ENCODE data around the gene METTL15. TPM values are rescaled to one million over a fixed set of nuclear protein-coding genes. Genes with fewer than 3 reads are reported as not detected.
A peak's percentile ranks its signal among the peaks of the same experiment; 100 is the strongest.

The METTL15 gene
- total RNA-seq, 1 donor from 2014 or later: 14.7 TPM

DNA sequence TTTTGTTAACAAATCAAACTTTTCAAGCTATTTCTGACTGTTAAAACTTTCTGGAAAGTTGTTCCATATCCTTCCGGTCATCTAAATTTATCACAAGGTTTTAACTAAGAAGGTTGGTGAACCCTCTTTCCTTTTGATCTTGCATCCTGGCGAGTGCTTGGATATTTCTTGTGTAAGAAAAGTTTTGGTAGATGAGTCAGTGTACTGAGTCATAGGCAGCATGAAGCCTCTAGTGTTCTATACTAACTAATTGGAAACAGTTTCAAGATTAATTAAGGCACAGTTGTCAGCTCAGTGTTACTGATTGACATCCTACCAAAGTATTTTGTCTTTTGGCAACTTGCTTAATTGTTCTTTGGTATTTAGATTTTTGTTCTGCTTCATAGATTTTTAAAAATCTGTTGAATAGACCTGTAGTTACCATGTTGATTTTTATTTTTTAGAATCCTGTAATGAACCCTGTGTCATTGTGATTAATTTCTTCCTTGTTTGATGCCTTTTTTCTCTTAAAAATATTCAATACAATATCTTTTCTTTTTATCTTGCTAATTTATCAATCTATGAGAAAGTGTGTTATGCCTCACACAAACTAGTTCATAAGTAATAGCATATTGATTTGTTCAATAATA is 38.0 kb downstream of the METTL15 start:
- no peaks in the 10 kb centered on the region for H3K27me3 ChIP-seq
- intact Hi-C loops (cut with DNase I): no loop called here
- peaks cover 7% of the 10 kb centered on the region for H3K4me1 ChIP-seq
- TF ChIP-seq POLR2A (IDR thresholded peaks at IDR 0.05) (no peak), POLR2AphosphoS5 (IDR thresholded peaks at IDR 0.05; ENCODE audit: insufficient read depth in 1 of 2, low read depth in 1 of 2) (peak in 1 of 2 donors; percentile 15)
- TF ChIP-seq, protein P1, sequence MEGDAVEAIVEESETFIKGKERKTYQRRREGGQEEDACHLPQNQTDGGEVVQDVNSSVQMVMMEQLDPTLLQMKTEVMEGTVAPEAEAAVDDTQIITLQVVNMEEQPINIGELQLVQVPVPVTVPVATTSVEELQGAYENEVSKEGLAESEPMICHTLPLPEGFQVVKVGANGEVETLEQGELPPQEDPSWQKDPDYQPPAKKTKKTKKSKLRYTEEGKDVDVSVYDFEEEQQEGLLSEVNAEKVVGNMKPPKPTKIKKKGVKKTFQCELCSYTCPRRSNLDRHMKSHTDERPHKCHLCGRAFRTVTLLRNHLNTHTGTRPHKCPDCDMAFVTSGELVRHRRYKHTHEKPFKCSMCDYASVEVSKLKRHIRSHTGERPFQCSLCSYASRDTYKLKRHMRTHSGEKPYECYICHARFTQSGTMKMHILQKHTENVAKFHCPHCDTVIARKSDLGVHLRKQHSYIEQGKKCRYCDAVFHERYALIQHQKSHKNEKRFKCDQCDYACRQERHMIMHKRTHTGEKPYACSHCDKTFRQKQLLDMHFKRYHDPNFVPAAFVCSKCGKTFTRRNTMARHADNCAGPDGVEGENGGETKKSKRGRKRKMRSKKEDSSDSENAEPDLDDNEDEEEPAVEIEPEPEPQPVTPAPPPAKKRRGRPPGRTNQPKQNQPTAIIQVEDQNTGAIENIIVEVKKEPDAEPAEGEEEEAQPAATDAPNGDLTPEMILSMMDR (IDR thresholded peaks at IDR 0.05): no peak
- H3K4me3 ChIP-seq: no peak overlapping the region
- no peak for DNase-seq (ENCODE audit: extremely low spot score in 2 of 2)
- peaks cover under 1% of the 10 kb centered on the region for H3K9me3 ChIP-seq
- no peak overlapping the region for H3K27ac ChIP-seq
- no peaks in the 10 kb centered on the region for H3K36me3 ChIP-seq

DNA sequence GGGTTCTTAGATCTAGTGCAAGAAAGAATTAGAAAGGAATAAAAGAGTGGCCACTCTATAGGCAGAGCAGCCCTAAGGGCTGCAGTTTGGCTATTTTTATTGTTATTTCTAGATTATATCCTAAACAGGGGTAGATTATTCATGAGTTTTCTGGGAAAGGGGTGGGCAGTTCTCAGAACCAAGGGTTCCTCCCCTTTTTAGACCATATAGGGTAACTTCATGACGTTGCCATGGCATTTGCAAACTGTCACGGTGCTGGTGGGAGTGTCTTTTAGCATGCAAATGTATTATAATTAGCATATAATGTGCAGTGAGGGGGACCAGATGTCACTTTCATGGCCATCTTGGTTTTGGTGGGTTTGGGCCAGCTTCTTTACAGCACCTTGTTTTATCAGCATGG is 44.6 kb downstream of the METTL15 start:
- TF ChIP-seq POLR2A (IDR thresholded peaks at IDR 0.05): no peak
- TF ChIP-seq, protein P1 (IDR thresholded peaks at IDR 0.05): no peak
- TF ChIP-seq POLR2AphosphoS5 (IDR thresholded peaks at IDR 0.05; ENCODE audit: insufficient read depth in 1 of 2, low read depth in 1 of 2): no peak
- no peak for DNase-seq (ENCODE audit: extremely low spot score in 2 of 2)
- Histone ChIP-seq H3K27ac (no peak overlapping the region), H3K4me1 (no peaks in the 10 kb centered on the region), H3K27me3 (no peaks in the 10 kb centered on the region), H3K4me3 (no peak overlapping the region), H3K36me3 (peaks cover 0 to 10% of the 10 kb centered on the region in 2 donors), H3K9me3 (no peaks in the 10 kb centered on the region)
- intact Hi-C loops (cut with DNase I): no loop called here

DNA sequence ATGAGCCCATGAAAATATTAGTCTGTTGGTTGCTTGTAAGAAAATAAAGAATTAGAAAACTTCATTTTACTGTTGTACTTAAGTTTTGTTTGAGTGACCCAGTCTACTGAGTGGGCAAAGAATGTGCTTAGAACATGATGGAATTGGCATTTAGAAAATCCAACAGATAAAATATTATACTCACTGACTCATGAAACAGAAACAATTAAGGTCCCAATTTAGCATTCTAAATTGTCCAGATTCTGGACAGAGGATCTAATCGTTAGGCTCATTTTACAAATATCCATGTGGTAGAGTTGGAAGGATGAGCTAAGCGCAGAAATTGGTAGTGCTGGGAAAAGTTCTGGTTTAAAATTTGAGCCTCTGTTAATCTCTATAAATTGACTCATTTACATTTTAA is 45.4 kb downstream of the METTL15 start:
- intact Hi-C loops (cut with DNase I): no loop called here
- Histone ChIP-seq H3K36me3 (peaks cover 0 to 19% of the 10 kb centered on the region in 2 donors), H3K27me3 (no peaks in the 10 kb centered on the region), H3K4me1 (no peaks in the 10 kb centered on the region), H3K27ac (no peak overlapping the region), H3K9me3 (no peaks in the 10 kb centered on the region), H3K4me3 (no peak overlapping the region)
- DNase-seq (ENCODE audit: extremely low spot score in 2 of 2): no peak
- TF ChIP-seq POLR2AphosphoS5 (IDR thresholded peaks at IDR 0.05; ENCODE audit: insufficient read depth in 1 of 2, low read depth in 1 of 2) (no peak), POLR2A (IDR thresholded peaks at IDR 0.05) (no peak)
- TF ChIP-seq, protein P1 (IDR thresholded peaks at IDR 0.05): no peak

DNA sequence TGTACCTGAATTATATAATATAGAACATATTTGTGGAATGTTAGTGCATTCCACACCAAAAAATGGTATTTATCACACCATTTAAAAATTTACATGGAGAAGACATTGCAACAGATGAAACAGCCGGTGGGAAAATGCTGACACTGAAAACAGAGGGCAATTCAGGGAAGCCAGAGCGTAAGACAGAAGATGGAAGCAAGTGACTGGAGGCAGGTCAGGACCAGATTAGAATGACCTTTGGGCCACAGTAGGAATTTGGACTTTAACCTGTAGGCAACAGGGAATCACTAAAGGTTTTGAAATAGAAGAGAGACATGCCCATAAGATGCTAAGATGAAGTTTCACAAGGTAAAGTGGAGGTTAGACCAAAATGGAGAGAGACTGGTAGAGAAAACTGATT is 60.5 kb downstream of the METTL15 start:
- H3K4me1 ChIP-seq: no peaks in the 10 kb centered on the region
- H3K27me3 ChIP-seq: no peaks in the 10 kb centered on the region
- no peaks in the 10 kb centered on the region for H3K9me3 ChIP-seq
- intact Hi-C loops (cut with DNase I): no loop called here
- H3K4me3 ChIP-seq: no peak overlapping the region
- H3K27ac ChIP-seq: no peak overlapping the region
- H3K36me3 ChIP-seq: no peaks in the 10 kb centered on the region
- no peak for DNase-seq (ENCODE audit: extremely low spot score in 2 of 2)
- TF ChIP-seq POLR2AphosphoS5 (IDR thresholded peaks at IDR 0.05; ENCODE audit: insufficient read depth in 1 of 2, low read depth in 1 of 2) (no peak), POLR2A (IDR thresholded peaks at IDR 0.05) (no peak)
- TF ChIP-seq, protein P1 (IDR thresholded peaks at IDR 0.05): no peak

DNA sequence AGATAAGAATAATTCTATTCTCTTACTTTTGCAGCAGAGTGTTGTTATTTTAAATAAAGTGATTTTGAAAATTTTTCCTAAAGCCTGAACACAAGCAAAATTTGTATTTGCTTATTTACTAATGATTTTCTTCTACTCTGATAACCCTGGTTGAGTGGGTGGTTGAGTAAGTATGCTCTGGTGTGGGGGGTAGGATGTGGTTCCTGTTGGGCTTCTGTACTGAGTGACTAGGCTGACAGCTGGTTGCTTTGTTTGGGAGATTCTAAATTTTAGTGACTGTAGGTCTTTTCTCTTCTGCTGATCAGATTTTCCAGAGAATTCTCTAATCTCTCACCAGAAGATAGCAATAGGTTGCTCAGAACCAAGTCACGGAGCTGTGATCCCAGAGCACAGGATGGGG is 61.6 kb downstream of the METTL15 start:
- Histone ChIP-seq H3K4me3 (no peak overlapping the region), H3K36me3 (no peaks in the 10 kb centered on the region), H3K4me1 (no peaks in the 10 kb centered on the region), H3K27ac (no peak overlapping the region), H3K27me3 (no peaks in the 10 kb centered on the region), H3K9me3 (no peaks in the 10 kb centered on the region)
- intact Hi-C loops (cut with DNase I): no loop called here
- TF ChIP-seq, protein P1 (IDR thresholded peaks at IDR 0.05): no peak
- TF ChIP-seq POLR2AphosphoS5 (IDR thresholded peaks at IDR 0.05; ENCODE audit: insufficient read depth in 1 of 2, low read depth in 1 of 2) (no peak), POLR2A (IDR thresholded peaks at IDR 0.05) (no peak)
- no peak for DNase-seq (ENCODE audit: extremely low spot score in 2 of 2)

Measured in vagina (tissue), 2 donors.